Measurements from ENCODE around the gene PDLIM5. TPM values are rescaled to one million over a fixed set of nuclear protein-coding genes. Genes with fewer than 3 reads are reported as not detected.

PDLIM5 gene
- polyA plus RNA-seq, 1 donor: 52.2 TPM

- no peak for DNase-seq
Observed at GRCh38 chr4:94700298-94700697, 248.6 kb downstream of the PDLIM5 start.

GRCh38 chr4:94701631-94702300, 250.0 kb downstream of the PDLIM5 start:
- no peak for DNase-seq

- no peak for DNase-seq
Observed at GRCh38 chr4:94711635-94712034, 259.9 kb downstream of the PDLIM5 start.

- no peak for DNase-seq
Observed at GRCh38 chr4:94714365-94715160, 262.8 kb downstream of the PDLIM5 start.

- no peak for DNase-seq
Observed at GRCh38 chr4:94715726-94716125, 264.0 kb downstream of the PDLIM5 start.

Other genes starting within 250 kb of the PDLIM5 start
- gene SMARCAD1, start 244.1 kb upstream of the PDLIM5 start, polyA plus RNA-seq (ENCODE audit: insufficient read length): 72.0 TPM
- 5.2 TPM for gene HPGDS, start 109.1 kb upstream of the PDLIM5 start, polyA plus RNA-seq (ENCODE audit: insufficient read length)

All from left kidney (tissue), 2 donors.